NB4 (cell line): Measurements from ENCODE around the gene SLC20A1.
A peak's percentile ranks its signal among the peaks of the same experiment; 100 is the strongest.

Source experiments
- DNase-seq: peaks from one replicate; pipeline ENCODE4 v3.0.0; 2010; ENCODE audit warnings: low read depth
- H3K4me3 ChIP-seq: one replicate; pipeline ENCODE4 v1.5.1; 2011; ENCODE audit warnings: mild to moderate bottlenecking, low read depth, low read length, moderate library complexity
- CTCF ChIP-seq: IDR thresholded peaks from one replicate; pipeline ENCODE4 v1.5.1; 2012; ENCODE audit warnings: low read depth, low read length
- MAX ChIP-seq: IDR thresholded peaks from 2 replicates; pipeline ENCODE4 v1.6.1; 2011; ENCODE audit warnings: low read depth, low read length
- MYC ChIP-seq: IDR thresholded peaks from 2 replicates; pipeline ENCODE4 v1.6.1; 2011; ENCODE audit warnings: low read depth, low read length
- POLR2A ChIP-seq: IDR thresholded peaks from 2 replicates; pipeline ENCODE4 v1.6.1; 2011; ENCODE audit warnings: mild to moderate bottlenecking; ENCODE audit not compliant: insufficient read length; ENCODE audit errors: extremely low read depth

Gene SLC20A1

GRCh38 chr2:112712903-112713584, 67.3 kb downstream of the SLC20A1 start:
- peak; percentile 55 for DNase-seq
- no peak for TF ChIP-seq CTCF
- no peak for TF ChIP-seq MYC
- TF ChIP-seq POLR2A = no peak
- TF ChIP-seq MAX = no peak
- no peak overlapping the region for H3K4me3 ChIP-seq
